ENCODE results near the gene SPRY4. TPM values are rescaled to one million over a fixed set of nuclear protein-coding genes. Genes with fewer than 3 reads are reported as not detected.

SPRY4 gene
- total and polyA plus RNA-seq, 4 donors, result 2.7 to 9.6 (median 4.9) TPM

- Histone ChIP-seq H3K36me3 (ENCODE audit: control insufficient read depth in 4 of 4, insufficient read depth in 3 of 4, low read depth in 1 of 4, low read length in 3 of 4) (no peaks in the 10 kb centered on the region), H3K27me3 (ENCODE audit: control insufficient read depth in 4 of 4, insufficient read depth in 4 of 4, low read length in 3 of 4) (no peaks in the 10 kb centered on the region), H3K9me3 (ENCODE audit: control insufficient read depth in 4 of 4, low read length in 3 of 4) (no peaks in the 10 kb centered on the region), H3K9ac (ENCODE audit: low read depth in 1 of 2, low read length in 2 of 2) (no peak overlapping the region), H3K27ac (ENCODE audit: low read depth in 1 of 2, low read length in 2 of 2) (no peak overlapping the region), H3K4me3 (ENCODE audit: low read depth in 1 of 3, low read length in 3 of 3) (no peak overlapping the region), H3K4me1 (ENCODE audit: control insufficient read depth in 4 of 4, insufficient read depth in 4 of 4, low read length in 3 of 4) (no peaks in the 10 kb centered on the region)
- DNase-seq (ENCODE audit: low spot score), result no peak
- TF ChIP-seq, protein P1, sequence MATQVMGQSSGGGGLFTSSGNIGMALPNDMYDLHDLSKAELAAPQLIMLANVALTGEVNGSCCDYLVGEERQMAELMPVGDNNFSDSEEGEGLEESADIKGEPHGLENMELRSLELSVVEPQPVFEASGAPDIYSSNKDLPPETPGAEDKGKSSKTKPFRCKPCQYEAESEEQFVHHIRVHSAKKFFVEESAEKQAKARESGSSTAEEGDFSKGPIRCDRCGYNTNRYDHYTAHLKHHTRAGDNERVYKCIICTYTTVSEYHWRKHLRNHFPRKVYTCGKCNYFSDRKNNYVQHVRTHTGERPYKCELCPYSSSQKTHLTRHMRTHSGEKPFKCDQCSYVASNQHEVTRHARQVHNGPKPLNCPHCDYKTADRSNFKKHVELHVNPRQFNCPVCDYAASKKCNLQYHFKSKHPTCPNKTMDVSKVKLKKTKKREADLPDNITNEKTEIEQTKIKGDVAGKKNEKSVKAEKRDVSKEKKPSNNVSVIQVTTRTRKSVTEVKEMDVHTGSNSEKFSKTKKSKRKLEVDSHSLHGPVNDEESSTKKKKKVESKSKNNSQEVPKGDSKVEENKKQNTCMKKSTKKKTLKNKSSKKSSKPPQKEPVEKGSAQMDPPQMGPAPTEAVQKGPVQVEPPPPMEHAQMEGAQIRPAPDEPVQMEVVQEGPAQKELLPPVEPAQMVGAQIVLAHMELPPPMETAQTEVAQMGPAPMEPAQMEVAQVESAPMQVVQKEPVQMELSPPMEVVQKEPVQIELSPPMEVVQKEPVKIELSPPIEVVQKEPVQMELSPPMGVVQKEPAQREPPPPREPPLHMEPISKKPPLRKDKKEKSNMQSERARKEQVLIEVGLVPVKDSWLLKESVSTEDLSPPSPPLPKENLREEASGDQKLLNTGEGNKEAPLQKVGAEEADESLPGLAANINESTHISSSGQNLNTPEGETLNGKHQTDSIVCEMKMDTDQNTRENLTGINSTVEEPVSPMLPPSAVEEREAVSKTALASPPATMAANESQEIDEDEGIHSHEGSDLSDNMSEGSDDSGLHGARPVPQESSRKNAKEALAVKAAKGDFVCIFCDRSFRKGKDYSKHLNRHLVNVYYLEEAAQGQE (IDR thresholded peaks at IDR 0.05), result no peak
- TF ChIP-seq, protein P2, sequence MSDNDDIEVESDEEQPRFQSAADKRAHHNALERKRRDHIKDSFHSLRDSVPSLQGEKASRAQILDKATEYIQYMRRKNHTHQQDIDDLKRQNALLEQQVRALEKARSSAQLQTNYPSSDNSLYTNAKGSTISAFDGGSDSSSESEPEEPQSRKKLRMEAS (IDR thresholded peaks at IDR 0.05), result no peak
- no peak for TF ChIP-seq FOXA1 (IDR thresholded peaks at IDR 0.05)
- TF ChIP-seq HNF4G (IDR thresholded peaks at IDR 0.05), result no peak
- TF ChIP-seq JUND (IDR thresholded peaks at IDR 0.05), result no peak
- no peak for TF ChIP-seq TAF1 (conservative IDR thresholded peaks at IDR 0.05)
- no peak for TF ChIP-seq RAD21 (IDR thresholded peaks at IDR 0.05)
- TF ChIP-seq CTCF (IDR thresholded peaks at IDR 0.05; ENCODE audit: low read depth, low read length, missing input control), result no peak
- TF ChIP-seq GABPA (IDR thresholded peaks at IDR 0.05 in 1 of 2, conservative IDR thresholded peaks at IDR 0.05 in 1 of 2), result no peak
- no peak for TF ChIP-seq RXRA (IDR thresholded peaks at IDR 0.05)
- no peak for TF ChIP-seq NR2F2 (IDR thresholded peaks at IDR 0.05)
- TF ChIP-seq EGR1 (IDR thresholded peaks at IDR 0.05; ENCODE audit: low read depth in 2 of 2), result no peak
- WGBS, result 89% methylated on average over 6 of the region's 6 CpGs
Observed at GRCh38 chr5:142262683-142263082, 62.1 kb downstream of the SPRY4 start.

Small RNA genes within 50 kb of the gene (small RNA-seq; reads per million reads assigned to genes)
- gene RF02038 (not detected), gene RF02039 (not detected)

Other genes starting within 250 kb of the SPRY4 start
- gene NDFIP1, start 216.2 kb downstream of the SPRY4 start, total RNA-seq, result 10 to 100 TPM; 50.2 to 68.1 TPM
- 10 to 100 TPM; 43.5 to 63.9 TPM for gene NDFIP1, start 216.2 kb downstream of the SPRY4 start, polyA plus RNA-seq

All from liver (tissue), 10 donors.